ENCODE results near the gene CD1D.
"Not testable (repeated sequence)": the region's sequence is repeated elsewhere in the genome, so short reads cannot be mapped to it uniquely, and the experiment has no call there.

The CD1D gene

DNA sequence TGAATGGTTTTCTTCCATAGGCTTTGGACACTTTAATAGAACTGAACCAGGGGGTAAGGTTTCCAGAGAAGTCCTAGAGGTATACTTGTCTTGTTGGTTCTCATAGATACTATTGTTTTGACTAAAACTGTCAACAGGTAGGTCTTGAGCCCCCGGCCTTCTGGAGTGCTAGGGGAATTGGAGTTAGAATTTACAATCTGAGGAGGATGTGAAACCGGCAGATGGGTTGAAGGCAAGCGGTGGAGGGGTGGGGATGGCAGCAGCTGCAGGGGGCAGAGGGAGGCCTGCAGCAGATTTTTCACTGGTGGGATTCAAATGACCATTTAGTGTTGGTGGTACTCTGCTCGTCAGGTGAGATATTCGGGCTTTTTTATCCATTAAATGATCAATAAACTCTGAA is 4.3 kb upstream of the CD1D start:
- DNase-seq (ENCODE audit: low read depth), result no peak

DNA sequence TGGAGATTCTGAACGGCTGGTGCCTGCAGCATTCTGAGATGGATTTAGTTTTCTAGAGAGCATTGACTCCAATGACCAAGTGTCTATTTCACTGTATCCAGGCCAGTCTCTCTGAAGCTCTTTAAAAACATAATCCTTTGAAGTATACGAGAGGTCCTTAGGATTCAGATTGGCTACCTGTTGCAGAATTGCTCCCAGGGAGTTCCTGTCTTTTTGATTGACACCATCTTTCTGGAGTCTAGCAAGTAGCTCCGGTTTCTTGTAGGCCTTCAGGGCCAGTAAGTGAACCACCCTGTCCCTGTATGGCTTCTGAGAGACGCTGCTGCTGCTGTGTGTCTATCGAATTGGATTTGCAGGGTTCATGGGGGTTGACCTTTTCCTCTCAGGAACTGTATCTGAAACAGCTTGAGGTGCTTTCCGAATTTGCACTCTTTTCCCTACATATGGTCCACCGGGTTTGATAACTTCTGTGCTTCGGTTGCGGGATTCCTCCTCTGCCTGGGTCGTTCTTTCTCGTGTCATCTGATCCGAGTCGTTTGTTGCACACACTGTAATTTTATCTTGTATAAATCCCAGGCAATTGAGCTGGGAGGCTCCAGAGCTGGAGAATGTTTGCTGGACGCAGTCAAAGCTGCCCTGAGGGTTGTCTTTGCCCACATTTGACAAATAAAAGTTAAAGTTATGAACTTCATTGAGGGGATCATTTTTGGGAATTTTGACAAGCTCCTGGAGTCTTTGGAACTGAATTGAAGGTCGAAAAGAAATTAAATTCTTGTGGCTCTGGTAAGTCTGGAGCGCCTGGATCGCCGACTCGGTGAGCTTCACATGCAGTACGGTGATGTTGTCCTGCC is 3.6 kb upstream of the CD1D start:
- not testable (repeated sequence) for DNase-seq (ENCODE audit: low read depth)

DNA sequence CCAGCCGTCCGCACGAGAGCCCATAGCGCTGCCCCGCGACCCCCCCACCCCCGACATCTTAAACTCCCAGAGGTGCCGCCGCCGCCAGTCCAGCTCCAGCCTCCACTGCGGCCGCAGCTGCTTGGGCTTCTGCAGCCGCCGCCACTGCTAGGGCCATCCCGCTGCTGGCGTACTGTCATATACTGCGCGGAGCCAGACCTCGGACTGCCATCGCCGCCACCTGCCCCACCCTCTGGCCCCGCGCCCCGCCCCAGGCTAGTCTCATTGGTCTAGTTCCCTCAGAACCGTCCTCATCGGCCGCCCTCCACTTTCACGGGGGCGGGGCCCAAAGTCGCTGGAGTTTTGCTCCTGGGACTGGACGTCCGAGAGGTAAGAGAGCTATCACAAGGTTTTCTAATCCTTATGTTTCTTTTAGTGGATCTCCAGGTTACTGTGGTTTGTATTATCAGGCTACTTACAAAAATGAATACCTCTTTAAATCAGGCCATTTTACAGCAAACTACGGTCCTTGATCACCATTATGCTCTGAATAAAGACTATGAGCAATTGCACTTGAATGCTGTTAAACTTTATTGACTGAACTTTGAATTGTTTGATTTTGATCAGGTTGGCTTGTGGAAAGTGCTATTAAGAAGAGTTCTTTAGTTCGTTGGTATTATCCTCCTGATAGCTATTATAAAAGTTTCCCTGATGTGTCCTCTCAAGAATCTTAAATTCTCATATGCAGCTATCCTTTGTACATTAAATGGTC is 2.8 kb upstream of the CD1D start:
- no peak for DNase-seq (ENCODE audit: low read depth)

DNA sequence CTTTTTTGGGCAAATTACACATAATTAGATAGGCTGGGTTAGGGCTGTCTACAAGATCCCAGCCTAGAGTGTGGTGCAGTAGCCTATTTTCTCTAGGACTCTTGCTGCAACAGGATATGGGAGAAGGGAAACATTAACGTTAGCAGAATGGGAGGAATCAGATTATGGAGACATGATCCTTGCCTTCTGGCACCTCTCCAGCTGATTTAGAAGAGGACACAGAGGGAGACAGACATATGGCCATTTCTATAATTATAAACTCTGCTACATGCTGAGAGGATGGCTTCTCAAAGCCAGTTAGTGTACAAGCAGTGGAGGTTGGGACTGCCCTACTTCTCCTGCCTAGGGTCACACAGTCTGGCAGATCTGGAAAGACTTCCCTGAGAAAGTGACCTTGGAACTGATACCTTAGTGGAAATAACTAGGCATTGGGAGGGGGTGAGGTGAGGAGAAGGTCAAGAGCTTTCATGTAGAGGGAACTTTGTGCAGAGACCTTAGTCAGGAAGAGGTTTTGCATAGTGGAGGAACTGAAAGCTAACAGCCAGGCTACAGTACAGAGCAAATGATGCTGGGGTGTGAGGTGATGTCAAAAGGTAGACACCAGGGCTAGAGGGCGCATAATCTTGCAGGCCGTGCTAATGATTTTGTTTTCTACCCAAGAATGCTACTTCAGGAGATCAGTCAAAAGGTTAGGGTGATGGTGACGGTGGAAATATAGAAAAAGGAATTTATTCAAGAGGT is 1.2 kb upstream of the CD1D start:
- no peak for DNase-seq (ENCODE audit: low read depth)

DNA sequence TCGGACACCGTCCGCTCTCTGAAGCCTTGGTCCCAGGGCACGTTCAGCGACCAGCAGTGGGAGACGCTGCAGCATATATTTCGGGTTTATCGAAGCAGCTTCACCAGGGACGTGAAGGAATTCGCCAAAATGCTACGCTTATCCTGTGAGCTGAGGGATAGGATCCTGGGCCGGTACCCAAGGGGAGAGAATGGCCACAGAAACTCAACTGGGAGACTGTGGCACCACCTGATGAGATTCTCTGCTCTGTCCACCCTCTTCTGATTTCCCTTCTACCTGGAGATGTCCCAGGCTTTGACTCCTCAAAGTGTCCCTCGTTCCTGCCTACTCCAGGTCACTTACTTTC is 855 bp downstream of the CD1D start:
- DNase-seq (ENCODE audit: low read depth), result no peak

DNA sequence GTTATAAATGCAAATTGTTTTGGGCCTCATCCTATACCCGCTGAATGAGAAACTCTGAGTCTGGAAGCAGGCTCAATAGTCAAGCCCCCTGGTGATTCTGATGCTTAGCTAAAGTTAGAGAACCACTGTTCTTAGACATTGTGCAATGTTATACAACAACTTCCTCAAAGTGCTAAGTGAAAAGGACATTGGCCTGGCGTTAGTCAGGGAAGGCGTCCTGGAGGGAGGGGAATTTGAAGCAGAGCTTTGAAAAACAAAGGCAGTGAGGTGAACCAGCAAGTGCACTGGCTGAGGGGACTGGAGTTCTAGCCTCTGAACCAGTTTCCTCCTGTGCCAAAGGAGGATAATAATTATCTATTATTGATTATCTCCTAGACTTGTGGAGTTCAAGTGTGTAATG is 5.1 kb downstream of the CD1D start:
- DNase-seq (ENCODE audit: low read depth), result no peak

DNA sequence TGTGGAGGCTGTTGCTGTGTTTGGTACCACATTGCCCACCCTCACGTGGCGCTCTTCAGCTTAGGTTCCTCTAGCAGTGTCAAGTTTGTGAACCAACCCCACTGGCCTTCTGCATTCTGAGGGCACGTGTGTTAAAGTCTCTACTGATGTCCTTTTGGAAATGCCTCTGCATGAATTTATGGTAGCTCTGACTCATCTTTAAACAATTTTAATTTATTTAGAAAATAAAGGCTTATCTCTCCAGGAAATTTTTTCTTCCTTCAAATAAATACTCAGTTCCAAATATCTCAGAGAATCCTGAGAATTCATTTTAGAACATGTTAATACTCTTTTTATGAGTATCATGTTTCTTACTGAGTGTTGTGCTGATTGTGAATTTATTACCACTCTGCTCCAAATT is 5.5 kb downstream of the CD1D start:
- DNase-seq (ENCODE audit: low read depth), result no peak

DNA sequence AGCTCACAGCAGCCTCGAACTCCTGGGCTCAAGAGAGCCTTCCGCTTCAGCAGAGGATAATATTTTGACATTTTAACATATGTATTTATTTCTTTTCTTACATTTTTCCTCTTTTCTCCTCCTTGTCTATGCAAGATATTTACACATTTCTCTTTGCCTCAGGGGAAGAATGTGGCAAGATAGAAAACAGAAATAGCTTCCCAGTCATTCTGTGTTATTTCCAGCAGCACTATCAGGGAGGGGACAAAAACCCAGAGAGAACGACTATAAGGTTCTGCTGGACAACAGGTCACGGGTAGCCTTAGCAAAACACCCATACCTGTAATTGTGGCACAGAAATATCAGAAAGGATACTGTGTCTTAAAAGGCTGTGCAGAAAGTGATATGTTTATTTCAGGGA is 7.9 kb downstream of the CD1D start:
- no peak for DNase-seq (ENCODE audit: low read depth)

DNA sequence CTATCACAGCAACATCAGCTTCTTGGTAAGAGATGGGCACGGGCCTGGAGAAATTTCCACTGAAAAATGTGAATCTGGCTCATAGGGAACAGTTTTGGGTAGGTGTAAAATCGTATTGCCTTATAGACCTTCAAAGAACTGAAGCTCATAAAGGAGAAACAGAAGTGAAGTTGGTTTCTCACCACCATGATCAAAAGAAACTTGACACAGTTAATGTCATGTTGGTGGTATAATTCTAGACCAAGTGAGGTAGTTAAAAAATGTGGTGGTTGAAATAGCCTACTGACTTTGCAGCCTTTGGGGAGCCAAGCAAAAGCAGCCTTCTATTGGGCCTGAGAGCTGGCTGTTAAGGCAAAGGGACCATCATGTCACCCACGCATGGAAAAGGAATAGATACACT is 8.9 kb downstream of the CD1D start:
- no peak for DNase-seq (ENCODE audit: low read depth)

DNA sequence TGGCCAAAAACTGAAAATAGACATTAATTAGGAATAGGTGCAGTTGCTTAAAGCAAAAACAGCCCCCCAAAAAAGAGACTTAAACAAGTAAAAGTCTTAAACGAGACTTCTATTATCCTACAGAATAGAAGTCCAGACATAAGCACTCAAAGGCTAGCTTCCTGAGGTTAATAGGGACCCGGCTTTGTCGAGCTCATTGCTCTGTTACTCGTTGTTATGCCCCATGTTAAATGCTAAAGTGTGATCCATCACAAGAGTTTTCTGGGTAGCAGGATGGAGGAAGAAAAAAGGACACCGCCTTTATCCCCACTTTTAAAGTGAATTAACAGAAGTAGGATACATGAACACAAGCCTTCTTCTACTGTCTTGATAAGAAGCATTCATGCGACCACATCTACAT is 10.6 kb downstream of the CD1D start:
- DNase-seq (ENCODE audit: low read depth), result no peak

DNA sequence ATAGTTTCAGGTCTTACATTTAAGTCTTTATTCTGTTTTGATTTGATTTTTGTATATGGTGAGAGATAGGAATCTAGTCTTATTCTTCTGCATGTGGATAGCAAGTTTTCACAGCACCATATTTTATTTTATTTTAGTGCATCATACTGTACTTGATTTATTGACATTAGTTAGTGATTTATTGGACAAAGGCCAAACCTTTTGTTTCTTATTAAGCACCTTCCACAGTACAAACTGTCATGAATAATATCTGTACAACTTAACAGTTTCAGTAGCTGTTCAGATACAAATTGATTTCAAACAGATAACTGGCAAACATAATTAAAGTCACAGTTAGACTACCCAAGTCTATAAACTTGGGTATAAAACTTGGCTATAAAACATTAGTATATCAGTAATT is 15.8 kb downstream of the CD1D start:
- DNase-seq (ENCODE audit: low read depth), result no peak

DNA sequence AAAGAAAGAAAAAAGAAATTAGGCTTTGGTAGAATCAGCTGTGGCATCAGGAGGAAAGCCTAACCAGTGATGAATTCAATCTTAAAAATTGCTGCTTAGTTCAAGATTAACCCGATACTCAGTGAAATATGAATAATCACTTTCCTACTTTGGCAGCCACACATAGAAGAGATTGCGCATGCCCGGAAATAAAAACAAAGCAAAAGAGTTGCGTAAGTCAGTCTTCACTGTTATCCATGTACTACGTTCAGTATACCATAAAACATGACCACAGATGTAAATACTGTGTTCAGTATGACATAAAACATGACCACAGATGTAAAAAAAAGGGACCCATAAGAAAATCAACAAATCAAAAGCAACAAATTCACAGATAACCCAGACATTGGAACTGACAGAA is 19.2 kb downstream of the CD1D start:
- no peak for DNase-seq (ENCODE audit: low read depth)

DNA sequence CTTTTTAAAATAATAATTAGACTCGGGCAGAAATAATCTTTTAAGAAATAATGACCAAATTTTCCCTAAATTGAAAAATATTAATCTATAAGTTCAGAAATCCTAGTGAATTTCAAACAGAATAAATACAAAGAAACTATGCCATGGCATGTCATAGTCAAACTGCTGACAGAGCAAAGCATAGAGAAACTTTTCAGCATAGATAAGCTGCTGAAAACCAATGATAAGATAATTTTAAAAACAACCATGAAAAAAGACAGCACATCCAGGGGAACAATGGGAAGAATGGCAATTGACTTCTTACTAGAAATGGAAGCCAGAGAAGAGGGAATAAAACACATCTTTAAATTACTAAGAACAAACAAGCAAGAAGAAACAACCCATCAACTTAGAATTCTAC is 19.8 kb downstream of the CD1D start:
- no peak for DNase-seq (ENCODE audit: low read depth)

DNA sequence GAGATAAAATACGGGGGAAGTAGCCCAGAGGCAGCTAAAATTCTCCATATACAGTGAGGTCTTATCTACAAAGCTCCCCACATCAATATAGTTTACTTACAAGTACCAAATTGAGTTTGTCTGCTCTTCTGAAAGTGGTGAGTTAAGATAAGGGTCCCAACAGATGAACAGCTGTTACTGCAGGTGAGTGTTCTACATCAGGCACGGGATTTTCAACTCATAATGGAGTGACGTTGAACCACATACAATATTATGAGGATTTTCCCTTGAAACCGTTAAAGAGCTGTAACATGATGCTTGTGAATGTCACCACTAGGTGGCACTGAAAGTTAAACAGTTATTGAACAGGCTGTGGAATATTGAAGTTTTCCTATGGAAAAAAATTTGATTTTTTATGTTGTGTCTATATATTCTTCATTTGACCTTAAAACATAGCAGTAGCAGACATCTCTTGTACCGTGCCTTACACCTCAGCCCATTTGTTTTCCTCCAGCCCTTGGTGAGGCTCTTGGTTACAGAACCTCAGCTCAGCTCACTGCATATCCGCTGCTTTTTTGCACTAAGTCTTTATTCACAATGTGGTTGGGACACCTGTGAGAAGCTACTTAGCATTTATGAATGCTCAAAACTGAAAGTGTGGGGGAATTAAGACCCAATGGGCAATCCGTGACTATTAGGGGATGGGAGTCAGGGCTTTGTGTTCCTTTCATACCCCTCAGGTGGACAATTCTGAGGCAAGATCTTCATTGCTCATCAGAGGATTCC is 23.2 kb downstream of the CD1D start:
- peak; percentile 6 for DNase-seq (ENCODE audit: low read depth)

DNA sequence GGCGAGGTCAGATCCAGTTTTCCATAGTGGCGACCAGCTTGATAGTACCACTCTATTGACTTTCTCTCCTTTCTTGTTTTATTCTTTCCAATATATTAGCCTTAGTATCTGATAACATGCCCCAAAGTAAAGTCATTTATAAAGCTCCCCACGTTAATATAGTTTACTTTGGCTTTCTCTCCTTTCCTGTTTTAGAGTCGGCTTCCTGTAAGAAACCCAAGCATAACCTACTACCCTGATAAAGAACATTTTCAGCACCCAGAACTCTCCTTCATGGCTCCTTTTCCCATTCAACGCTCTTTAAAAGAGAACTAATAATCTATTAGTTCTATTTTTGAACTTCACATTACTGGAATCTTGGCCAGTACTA is 23.7 kb downstream of the CD1D start:
- DNase-seq (ENCODE audit: low read depth), result no peak

DNA sequence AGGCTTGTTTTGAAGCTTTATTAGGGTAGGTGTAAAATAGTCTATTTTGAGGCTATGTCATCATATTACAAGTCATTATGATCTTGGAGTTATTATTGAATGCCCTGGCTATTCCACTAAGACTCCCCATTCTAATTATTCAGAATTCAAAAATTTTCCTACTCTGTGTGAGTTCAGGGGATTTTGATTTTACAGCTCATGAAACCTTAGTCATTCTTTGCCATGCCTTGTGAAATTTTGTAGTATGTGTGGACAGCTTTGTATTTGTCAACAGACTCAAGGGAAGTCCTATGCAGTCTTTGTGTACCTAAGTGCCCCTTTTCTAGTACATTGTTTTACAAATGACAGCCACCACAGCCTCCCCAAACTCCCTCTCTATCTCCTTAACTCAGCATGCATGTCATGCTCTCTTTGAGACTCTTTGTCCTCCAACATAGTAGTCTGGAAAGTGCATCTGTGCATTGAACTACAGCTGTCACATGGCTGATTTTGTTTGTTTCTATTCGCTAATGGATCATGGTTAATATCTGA is 28.0 kb downstream of the CD1D start:
- DNase-seq (ENCODE audit: low read depth), result no peak

DNA sequence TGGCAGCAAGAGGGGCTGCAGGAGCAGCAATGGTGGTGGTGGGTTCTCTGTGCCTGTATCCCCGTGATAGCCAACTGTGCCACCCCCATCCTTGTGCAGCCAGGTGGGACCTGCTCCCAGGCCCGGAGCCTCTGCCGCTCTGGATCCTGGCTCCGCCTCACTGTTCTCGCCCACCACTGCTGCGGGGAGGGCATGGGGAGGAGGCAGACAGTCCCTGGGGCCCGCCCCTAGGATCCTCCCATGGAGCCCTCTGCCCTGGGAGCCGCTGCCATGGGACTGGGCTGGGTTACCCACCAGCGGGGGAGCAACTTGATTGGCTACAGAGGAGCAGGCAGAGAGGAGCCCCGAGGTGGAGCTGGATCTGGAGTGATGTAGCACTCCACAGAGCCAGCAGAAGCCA is 31.6 kb downstream of the CD1D start:
- DNase-seq (ENCODE audit: low read depth), result no peak

DNA sequence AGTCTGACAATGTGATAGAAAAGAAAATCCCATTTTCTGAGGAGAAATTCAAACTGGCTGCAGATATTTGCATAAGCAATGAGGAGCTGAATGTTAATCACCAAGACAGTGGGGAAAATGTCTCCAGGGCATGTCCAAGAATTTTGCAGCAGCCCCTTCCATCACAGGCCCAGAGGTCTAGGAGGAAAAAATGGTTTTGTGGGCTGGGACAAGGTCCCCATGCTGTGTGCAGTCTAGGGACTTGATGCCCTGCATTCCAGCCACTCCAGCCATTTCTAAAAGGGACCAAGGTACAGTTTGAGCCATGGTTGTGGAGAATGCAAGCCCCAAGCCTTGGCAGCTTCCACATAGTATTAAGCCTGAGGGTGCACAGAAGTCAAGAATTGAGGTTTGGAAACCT is 42.8 kb downstream of the CD1D start:
- not testable (repeated sequence) for DNase-seq (ENCODE audit: low read depth)

DNA sequence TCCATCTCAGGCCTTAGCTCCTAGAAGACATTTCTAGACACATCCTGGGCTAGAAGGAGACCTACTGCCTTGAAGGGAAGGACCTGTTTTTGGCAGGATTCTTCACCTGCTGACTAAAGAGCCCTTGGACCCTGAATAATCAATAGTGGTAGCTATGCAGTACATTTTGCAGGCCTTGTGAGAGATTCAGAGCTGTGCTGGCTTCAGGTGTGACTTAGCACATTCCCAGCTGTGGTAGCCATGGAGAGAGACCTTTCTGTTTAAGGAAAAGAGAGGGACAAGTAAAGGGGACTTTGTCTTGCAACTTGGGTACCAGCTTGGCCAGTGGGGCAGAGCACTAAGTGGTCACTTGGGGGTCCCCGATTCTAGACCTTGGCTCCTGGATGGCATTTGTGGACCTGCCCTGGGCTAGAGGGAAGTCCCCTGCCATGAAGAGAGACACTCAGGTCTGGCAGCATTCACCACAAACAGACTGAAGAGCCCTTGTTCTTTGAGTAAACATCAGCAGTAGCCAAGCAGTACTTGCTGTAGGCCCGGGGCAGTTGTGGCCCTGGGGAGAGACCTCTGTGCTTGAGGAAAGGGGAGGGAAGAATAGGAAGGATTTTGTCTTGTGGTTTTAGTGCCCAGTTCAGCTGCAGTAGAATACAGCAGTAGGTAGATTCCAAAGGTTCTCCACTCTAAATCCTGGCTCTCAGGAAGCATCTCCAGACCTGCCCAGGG is 47.4 kb downstream of the CD1D start:
- DNase-seq (ENCODE audit: low read depth), result no peak
